NCI-H345 treated with DMSO at 0.1 percent for 48 hours (cell line): ENCODE measurements around the gene DNAH14.
"Not testable (repeated sequence)": the region's sequence is repeated elsewhere in the genome, so short reads cannot be mapped to it uniquely, and the experiment has no call there.

Source experiments
- DNase-seq: peaks from one replicate; lab custom pipeline; 2025; ENCODE audit not compliant: unreplicated experiment; lab: John Stamatoyannopoulos, UW

The DNAH14 gene

DNA sequence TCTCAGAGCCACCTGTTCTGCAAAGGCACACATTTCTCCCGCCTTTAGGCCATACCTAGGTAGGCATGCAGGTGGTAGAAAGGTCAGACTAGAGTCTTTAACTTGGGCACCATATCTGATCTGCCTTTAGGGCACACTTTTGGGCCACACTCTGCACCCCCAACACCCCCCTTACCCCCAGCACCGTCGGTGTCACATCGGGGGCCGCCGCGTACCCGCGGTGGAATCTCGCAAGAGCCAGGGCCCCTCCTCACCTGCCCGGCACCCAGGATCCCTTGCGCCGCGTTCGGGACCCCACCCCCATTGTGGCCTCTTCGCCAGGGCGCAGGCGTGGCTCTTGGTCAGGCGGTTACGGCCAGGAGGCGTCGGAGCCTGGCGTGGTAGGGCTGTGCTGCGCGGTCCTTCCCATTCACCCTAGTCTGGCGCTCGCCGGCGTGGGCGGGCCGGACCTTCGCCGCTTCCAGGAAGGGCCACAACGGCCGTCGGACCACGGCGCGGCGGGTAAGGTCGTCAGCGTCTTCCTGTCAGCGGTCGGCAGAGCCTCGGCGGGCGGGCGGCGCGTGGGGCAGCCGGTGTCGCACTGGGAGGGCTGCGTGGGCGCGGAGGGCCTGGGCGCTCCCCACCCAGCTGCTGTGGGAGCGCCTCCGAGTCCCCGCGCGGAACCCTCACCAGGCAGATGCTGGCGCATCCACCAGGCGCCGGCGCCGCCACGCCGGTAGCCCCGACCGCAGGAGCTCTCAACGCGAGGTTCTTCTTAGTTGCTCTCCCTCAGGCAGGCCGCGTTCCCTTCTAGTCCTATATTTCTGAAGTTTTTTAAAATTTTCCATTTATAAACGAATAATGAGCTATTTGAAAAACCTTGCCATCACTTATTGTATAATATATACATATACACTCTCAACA lies at the start of gene DNAH14:
TSS of gene DNAH14 (plus strand) at position 341 of the 903 bp plus-strand sequence. CDS start 23,028 bp downstream, outside the sequence.
- peak; percentile 71 for DNase-seq

DNA sequence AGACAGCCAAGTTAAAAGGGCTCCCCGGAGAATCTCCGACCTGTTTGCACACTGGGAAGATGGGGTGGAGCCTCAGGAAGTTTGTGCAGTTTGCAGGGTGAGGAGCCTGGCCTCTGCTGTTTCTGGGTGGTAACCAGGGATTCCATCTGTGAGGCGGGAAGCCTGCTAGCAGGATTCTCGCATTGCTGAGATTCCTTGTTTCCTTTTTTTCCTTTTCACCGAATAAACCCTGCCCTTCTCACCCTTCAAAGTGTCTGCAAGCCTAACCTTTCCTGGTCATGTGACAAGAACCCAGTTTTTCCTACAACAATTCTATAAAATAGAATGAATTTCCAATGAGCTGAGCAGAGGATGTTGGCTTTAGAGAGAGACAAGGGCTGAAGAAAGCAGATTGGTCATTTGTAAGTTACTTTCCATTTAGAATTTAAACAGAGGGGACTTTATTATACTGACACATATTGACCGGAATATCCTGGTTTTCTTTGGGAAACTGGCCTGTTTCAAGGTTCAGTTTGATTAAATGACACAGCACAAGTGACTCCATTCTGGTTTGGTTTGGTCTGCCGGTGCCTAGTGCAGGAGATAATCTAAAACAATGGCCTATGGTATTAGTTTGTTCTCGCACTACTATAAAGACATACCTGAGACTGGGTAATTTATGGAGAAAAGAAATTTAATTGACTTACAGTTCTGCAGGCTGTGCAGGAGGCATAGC lies 48.7 kb upstream of the DNAH14 start:
- DNase-seq, result no peak

- DNase-seq, result not testable (repeated sequence)
Observed at GRCh38 chr1:224881308-224881692, 48.2 kb upstream of the DNAH14 start.

- DNase-seq, result no peak
Observed at GRCh38 chr1:224881762-224882211, 47.7 kb upstream of the DNAH14 start.

DNA sequence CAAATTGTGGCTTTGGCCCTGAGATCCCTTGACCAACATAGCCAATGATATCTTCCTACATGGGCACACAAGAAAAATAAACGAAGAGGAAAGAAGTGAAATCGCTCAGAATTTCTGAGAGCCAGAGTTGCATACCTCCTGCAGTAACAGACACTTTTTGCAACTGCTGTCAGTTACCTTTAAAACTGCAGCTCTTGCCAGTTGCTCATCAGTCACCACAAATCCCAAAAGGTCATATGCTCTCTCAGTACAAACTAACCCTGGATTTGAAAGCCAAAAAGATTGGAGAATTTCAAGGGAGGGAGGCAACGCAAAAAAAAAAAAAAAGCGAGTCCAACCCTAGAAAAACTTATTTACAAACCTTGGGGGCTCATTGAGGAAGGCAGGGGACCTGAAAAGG lies 47.2 kb upstream of the DNAH14 start:
- no peak for DNase-seq

GRCh38 chr1:224883091-224883490 lies 46.4 kb upstream of the DNAH14 start:
- DNase-seq, result no peak

- no peak for DNase-seq
Observed at GRCh38 chr1:224884361-224884801, 45.1 kb upstream of the DNAH14 start.

DNA sequence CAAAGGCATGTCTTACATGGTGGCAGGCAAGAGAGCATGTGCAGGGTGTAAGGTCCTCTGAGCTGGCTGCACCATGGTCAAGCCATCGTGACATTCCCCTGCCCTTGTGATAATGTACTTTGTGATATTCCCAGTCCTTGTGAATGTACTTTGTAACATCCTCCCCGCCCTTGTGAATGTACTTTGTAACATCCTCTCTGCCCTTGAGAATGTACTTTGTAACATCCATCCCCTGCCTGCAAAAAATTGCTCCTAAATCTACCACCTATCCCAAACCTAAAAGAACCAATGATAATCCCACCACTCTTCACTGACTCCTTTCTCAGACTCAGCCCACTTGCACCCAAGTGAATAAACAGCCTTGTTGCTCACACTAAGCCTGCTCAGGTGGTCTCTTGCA lies 44.1 kb upstream of the DNAH14 start:
- not testable (repeated sequence) for DNase-seq

DNA sequence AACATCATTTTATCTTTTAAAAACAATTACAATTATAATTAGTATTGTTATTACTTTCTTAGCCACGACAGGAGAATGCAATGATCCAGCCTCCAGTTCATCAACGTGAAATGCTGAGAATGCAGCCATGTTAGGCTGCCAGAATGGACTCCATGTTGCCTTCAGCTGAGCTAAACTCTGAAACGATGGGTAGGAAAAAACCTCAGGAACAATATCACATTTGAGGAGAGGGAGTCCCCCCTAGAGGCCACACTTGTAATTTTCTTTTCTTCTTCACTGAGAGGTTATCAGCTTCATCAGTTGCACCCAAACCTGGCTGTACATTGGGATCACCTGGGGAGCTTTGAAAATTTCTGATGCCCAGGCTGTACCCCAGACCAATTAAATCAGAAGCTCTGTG lies 34.6 kb upstream of the DNAH14 start:
- no peak for DNase-seq

DNA sequence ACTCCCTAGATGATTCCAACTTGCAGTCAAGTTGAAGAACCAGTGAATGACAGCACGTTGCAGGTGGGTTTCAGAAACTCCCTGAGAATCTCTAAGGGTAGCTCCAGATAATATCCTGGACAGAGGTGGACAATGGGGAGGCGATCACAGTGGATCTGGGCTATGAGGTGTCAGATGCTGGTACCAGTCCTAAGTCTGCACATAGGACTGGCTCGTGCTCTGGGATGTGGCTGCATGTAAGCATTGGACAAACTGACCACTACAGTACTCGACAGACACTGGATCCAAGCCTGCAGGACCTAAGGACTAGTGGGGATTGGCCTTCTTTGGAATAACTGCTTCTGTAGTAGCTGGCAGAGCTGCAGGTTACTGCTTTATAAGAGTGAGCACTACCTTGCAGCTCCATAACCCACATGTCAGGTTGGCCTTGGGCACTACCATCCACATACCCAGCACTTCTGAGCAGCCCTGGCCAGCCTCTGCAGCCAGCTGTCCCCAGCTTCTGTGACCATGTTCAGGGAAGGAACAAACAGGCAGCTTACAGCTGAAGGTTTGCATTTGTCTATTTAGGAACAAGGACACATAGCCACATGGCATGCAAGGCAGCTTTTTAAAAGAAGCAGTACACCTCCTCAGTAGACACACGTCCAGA lies 33.2 kb upstream of the DNAH14 start:
- DNase-seq, result no peak

- no peak for DNase-seq
Observed at GRCh38 chr1:224897529-224898327, 31.7 kb upstream of the DNAH14 start.

- DNase-seq, result no peak
Observed at GRCh38 chr1:224898937-224899336, 30.5 kb upstream of the DNAH14 start.

- no peak for DNase-seq
Observed at GRCh38 chr1:224900062-224900630, 29.3 kb upstream of the DNAH14 start.

GRCh38 chr1:224901087-224901810 lies 28.2 kb upstream of the DNAH14 start:
- DNase-seq, result no peak

- DNase-seq, result no peak
Observed at GRCh38 chr1:224903955-224904354, 25.5 kb upstream of the DNAH14 start.

DNA sequence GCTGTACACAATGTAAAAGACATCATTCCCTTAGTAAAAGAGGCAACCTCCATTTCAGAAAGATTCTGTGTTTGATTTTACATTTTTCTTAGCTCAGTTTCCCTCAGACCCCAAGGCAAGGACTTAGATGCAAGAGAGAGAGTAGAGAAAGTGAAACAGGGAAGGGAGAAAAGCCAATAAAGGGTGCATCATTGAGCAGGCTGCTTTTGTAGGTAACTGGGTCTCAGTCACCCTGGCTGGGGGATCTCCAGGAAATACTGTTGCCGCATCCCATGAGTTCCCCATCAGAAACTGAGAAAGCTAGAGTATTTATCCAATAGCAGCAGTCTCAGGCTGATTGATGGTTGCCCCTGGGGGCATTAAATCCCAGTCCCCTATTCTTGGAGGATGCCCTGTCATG lies 23.1 kb upstream of the DNAH14 start:
- DNase-seq, result no peak

DNA sequence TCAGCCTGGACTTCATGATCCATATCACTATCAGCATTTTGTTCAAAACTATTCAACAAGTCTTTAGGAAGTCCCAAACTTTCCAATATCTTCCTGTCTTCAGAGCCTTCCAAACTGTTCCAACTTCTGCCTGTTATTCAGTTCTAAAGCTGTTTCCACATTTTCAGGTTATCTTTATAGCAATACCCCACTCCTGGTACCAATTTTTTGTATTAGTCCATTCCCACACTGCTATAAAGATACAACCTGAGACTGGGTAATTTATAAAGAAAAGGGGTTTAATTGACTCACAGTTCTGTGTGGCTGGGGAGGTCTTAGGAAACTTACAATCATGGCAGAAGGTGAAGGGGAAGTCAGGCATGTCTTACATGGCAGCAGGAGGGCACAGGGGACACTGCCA lies 18.3 kb upstream of the DNAH14 start:
- DNase-seq, result no peak

- no peak for DNase-seq
Observed at GRCh38 chr1:224914292-224914900, 15.1 kb upstream of the DNAH14 start.

DNA sequence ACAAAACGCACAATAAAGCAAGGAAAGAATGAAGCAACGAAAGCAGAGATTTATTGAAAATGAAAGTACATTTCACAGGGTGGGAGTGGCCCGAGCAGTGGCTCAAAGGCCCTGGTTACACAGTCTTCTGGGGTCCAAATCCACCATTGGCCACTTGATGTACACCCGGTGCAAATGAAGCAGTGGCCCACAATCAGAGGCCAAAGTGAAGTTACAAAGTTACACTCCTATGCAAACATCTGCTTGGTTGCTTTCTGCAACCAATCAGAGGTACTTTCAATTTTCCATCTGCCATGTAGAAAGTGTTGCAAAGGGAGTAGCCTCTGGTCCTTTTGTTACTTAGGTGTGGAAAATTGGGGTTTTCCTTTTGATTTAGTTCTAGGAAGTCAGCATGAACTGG lies 10.0 kb upstream of the DNAH14 start:
- no peak for DNase-seq
